WI38 (cell line): Measurements from ENCODE around the gene MYOCD.

Source experiments
- H3K4me3 ChIP-seq: 2 replicates; pipeline ENCODE4 v1.5.1; 2011; ENCODE audit warnings: low read depth, mild to moderate bottlenecking, control low read depth, low read length
- TF ChIP-seq, protein P1 (sequence below): IDR thresholded peaks from 2 replicates; pipeline ENCODE4 v1.5.1; 2012; ENCODE audit warnings: low read depth, mild to moderate bottlenecking, control low read depth, low read length

The MYOCD gene

DNA sequence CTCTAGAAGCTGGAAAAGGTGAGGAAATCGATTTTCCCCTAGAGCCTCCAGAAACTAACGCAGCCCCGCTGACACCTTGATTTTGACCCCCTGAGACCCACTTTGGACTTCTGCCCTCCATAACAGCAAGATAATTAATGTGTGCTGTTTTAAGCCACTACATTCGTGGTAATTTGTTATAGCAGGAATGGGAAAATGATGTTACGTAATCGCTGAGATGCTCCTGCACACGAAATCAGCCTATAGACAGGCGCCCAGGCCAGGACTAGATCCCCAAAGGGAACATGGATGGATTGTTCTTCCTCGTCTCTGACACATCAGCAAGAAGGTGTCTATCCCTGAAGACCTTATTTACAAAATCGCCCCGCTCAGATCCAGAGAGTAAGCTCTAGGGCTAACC is 1.4 kb upstream of the MYOCD start:
- peak overlapping the region; percentile 84 for H3K4me3 ChIP-seq
- TF ChIP-seq, protein P1, sequence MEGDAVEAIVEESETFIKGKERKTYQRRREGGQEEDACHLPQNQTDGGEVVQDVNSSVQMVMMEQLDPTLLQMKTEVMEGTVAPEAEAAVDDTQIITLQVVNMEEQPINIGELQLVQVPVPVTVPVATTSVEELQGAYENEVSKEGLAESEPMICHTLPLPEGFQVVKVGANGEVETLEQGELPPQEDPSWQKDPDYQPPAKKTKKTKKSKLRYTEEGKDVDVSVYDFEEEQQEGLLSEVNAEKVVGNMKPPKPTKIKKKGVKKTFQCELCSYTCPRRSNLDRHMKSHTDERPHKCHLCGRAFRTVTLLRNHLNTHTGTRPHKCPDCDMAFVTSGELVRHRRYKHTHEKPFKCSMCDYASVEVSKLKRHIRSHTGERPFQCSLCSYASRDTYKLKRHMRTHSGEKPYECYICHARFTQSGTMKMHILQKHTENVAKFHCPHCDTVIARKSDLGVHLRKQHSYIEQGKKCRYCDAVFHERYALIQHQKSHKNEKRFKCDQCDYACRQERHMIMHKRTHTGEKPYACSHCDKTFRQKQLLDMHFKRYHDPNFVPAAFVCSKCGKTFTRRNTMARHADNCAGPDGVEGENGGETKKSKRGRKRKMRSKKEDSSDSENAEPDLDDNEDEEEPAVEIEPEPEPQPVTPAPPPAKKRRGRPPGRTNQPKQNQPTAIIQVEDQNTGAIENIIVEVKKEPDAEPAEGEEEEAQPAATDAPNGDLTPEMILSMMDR, result no peak

- H3K4me3 ChIP-seq, result peak overlapping the region; percentile 84
- TF ChIP-seq, protein P1, result no peak
Observed at GRCh38 chr17:12664894-12665262, 812 bp upstream of the MYOCD start.

GRCh38 chr17:12666718-12667117 is 1.0 kb downstream of the MYOCD start:
- TF ChIP-seq, protein P1, result no peak
- H3K4me3 ChIP-seq, result peak overlapping the region; percentile 84

- TF ChIP-seq, protein P1, result peak; percentile 56
- peak overlapping the region; percentile 84 for H3K4me3 ChIP-seq
Observed at GRCh38 chr17:12667299-12667958, 1.7 kb downstream of the MYOCD start.

- TF ChIP-seq, protein P1, result no peak
Observed at GRCh38 chr17:12671906-12672305, 6.2 kb downstream of the MYOCD start.

DNA sequence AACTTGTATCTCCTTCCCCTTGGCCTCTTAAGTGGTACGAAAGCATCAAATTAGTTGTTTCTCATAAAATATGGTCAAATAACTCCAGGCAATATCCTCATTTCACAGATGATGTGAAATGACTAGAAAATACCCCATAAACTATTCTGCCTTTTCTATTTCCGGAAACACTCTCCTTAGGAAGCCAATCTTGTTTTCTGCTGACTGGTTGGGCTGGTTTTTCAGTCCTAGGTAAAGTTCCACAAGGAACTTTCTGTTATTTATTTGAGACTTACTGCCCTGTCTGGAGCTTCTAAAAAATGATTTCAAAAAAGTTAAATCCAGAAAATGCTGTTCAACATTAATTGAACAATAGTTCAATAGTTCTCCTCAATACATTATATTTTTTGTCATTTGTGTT is 7.3 kb downstream of the MYOCD start:
- no peak overlapping the region for H3K4me3 ChIP-seq

More at GRCh38 chr17:12671906-12672305, 6.2 kb downstream of the MYOCD start:
- H3K4me3 ChIP-seq, result no peak overlapping the region

GRCh38 chr17:12673788-12674187 is 8.1 kb downstream of the MYOCD start:
- TF ChIP-seq, protein P1, result no peak
- H3K4me3 ChIP-seq, result no peak overlapping the region

More for the DNA sequence above, 7.3 kb downstream of the MYOCD start:
- TF ChIP-seq, protein P1, result no peak
